HG03342 (cell line): ENCODE data around the gene FUOM.
"Not testable (repeated sequence)": the region's sequence is repeated elsewhere in the genome, so short reads cannot be mapped to it uniquely, and the experiment has no call there.

Experiments used
- ATAC-seq: cut with Tn5 transposase; IDR thresholded peaks from one replicate; pipeline ENCODE4 v1.9.1; 2021; ENCODE audit warnings: mild to moderate bottlenecking, moderate library complexity; ENCODE audit not compliant: unreplicated experiment

FUOM gene

DNA sequence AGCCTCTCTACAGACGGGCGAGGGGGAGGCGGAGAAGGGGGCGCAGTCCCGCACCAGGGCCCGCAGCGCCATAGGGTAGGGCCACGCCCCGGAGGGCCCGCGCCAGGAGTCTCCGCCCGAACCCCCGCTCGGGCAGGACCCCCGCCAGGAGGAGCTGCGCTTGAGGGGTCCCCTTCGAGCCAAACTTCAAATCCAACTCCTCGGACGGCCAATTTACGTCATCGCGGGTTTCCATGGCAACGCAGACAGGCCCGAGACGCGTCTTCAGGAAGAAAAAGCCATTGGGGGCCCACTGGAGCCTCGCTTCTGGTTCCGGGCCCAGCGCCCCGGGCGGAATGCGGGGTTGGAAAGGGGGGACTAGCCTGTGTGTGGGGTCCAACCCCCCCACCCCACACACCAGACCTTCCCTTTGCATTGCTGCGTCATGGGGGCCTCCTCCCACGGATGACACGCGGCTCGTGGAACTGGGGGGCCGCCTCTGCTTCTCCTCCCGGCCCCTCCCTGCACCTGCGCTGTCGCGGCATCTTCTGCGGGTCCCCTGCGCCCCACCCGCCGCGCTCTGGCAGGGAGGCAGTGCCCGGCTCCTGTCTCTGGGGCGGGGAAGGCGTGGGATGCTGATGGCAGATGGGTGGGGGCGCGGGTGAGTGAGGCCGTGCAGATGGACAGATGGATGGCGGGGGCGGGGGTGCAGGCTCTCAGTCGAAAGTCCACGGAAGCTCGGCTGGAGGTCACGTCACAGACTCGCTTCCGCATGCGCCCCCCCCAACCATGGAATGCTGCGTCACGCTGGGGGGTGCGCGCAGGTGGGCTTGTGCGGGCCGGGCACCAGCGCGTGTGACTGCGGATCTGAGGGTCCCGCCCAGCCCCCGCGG lies 22.3 kb downstream of the FUOM start:
- ATAC-seq: no peak

DNA sequence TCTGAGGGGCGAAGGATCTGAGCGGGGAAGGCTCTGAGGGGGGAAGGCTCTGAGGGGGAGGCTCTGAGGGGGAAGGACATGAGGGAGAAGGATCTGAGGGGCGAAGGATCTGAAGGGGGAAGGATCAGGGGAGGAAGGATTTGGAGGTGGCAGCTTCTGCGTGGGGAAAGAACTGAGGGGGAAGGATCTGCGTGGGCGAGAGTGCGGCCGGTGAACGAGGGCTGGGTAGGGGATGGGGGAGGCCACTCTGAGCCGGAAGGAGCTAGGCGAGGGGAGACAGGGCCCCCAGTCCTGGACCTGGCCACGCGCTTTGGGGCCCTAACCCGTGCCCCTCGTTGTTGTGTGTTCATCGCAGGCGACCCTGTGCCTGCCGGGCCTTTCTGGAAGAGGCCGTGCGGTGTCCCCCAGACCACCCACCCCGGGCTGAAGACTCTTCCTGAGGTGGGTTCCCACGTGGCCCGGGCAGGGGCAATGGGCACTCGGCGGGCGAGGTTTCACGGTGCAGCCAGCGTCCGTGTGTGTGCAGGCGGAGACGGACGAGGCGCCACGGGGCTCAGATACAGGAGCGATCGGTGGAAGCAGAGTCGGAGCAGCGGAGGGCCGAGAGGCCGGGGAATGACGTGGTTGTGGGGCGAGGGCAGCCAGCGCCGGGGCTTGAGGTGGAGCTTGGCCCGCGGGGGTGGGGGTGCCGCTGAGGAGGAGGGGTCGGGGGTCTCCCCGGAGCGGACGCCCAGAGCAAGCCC lies 23.1 kb downstream of the FUOM start:
- no peak for ATAC-seq

DNA sequence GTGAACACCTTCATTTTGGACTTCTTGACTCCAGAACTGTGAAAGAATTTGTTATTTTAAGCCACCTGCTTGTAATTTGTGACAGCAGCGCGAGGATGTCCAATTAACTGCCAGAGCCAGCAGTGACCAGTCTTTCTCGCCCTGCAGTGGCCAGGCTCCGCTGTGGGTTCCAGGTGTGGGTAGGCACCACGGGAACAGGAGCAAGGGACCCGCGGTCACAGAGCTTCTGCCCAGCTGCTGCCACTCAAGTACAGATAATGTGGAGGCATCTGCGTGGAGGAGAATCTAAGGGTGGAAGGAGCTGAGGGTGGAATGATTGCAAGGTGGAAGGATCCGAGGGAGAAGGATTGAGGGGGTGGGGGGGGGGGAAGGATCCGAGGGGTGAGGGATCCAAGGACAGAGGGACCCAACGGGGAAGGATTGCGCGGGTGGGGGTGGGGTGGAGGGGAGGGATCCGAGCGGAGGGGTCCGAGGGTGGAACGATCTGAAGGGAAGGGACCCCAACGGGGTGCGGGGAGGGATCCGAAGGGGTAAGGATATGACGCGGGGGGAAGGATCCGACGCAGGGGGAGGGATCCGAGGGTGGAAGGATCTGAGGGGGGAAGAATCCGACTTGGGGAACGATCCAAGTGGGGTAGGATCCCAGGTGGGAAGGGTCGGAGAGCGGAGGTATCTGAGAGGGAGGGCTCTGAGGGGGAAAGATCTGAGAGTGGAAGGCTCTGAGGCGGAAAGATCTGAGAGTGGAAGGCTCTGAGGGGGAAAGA lies 24.7 kb downstream of the FUOM start:
- ATAC-seq: no peak

DNA sequence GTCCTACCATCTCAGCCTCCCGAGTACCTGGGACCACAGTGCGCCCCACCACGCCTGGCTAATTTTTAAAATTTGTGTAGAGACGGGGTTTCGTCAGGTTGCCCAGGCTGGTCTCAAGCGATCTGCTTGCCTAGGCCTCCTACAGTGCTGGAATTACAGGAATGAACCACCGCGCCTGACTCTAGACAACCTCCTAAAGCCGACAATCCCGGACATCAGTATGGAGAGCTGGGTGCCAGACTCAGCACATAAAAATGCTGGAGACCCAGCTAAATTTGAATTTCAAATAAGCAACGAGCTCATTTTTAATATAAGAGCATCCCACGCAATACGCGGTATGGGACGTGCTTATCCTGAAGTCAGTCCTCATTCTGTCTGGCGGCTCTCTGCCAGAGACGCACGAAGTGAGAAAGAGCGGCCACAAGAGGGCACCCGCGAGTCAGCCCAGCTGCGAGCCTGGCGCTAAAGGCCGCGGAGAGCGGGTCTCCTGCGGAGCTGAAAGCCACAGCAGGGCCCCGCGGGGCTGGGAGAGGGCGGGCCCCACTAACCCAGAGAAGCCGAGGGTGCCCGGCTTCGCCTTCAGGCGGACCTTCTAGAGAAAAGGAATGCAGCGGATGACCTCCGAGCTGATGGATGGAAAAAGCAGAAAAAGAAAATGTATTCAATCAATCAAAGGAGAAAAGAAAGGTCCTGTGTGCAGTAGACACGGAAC lies 28.2 kb downstream of the FUOM start:
- ATAC-seq: peak; percentile 80

DNA sequence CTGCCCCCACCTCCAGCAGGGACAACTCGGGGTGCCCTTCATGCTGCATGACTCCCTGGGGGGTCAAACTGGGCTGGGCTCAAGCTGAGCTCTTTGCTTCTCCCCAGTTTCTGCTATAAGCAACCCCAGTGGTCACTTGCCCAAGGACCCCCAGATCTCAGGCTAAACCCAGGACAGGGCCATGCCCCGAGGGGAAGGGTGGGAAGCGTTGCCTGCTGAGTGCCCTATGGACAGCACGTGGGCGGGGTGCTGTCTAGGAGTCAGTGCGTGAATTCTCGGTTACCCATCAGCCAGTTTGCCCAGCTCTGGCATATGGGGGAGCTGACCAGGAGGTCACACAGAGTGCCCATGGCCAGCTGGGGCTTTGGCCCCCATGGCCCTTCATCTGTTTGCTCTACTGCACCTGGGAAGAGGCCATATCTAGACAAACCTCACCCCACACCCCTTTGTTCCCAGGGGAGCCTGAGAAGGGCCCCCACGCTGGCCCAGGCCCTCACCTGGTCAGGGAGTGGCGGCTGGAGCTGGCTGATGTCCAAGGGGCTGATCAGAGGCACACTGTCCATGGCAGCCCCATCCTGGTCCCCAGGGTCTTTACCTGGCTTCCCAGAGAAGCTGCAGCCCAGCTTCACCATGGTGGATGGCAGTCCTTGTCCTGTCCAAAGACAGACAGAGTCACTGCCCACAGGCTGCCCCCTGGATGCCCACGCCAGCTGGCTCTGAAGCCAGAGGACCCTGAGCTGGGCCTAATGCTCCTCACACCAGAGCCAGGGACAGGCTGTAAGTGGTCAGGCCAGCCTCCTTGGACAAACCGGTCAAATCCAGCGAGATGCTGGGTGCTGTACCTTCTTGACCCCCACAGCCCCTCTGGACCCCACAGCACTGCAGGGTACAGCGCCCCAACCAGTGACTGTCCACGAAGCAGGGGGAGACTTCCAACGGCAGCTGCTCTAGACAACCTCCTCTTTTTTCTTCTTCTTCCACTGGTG lies 29.2 kb downstream of the FUOM start:
- ATAC-seq: no peak

GRCh38 chr10:133327651-133328357 lies 30.0 kb downstream of the FUOM start:
- no peak for ATAC-seq

GRCh38 chr10:133326745-133327650 lies 30.8 kb downstream of the FUOM start:
- no peak for ATAC-seq

DNA sequence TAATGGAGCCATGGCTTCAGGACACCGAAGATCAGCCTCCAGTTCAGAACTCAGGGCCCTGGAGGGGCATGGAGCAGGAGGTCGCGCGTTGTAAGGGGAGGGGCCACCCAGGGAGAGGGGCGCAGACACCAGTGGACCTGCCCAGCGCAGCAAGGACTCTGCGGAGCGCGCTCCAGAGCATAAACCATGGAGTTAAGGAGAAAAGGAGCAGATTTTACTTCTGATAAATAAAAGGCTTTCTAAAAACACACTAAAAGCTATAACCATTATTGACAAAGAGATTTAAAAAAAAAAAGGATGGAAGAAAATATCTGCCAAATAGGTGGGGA lies 31.6 kb downstream of the FUOM start:
- no peak for ATAC-seq

- ATAC-seq: no peak
Measured at GRCh38 chr10:133325440-133326222, 32.2 kb downstream of the FUOM start.

GRCh38 chr10:133324857-133325260 lies 33.0 kb downstream of the FUOM start:
- no peak for ATAC-seq

- peak; percentile 63 for ATAC-seq
Measured at GRCh38 chr10:133324198-133324792, 33.5 kb downstream of the FUOM start.

DNA sequence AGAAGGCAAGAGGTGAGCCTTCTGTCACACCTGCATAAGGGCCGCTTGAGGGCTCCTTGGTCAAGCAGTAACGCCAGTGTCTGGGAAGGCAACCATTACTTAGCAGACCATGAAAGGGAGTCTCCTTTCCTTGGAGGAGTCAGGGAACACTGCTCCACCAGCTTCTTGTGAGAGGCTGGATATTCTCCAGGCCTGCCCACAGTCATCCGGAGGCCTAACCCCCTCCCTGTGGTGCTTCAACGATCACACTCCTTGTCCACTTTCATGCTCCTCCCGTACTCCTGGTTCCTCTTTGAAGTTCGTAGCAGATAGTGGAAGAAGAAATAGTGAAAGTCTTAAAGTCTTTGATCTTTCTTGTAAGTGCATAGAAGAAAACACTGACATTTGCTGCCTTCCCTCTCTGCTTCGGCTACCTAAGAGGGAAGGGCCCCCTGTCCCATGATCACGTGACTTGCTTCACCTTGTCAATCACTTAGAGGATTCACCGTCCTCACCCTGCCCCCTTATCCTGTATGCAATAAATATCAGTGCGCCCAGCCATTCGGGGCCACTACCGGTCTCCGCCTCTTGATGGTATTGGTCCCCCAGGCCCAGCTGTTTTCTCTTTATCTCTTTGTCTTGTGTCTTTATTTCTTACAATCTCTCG lies 35.6 kb downstream of the FUOM start:
- ATAC-seq: not testable (repeated sequence)

DNA sequence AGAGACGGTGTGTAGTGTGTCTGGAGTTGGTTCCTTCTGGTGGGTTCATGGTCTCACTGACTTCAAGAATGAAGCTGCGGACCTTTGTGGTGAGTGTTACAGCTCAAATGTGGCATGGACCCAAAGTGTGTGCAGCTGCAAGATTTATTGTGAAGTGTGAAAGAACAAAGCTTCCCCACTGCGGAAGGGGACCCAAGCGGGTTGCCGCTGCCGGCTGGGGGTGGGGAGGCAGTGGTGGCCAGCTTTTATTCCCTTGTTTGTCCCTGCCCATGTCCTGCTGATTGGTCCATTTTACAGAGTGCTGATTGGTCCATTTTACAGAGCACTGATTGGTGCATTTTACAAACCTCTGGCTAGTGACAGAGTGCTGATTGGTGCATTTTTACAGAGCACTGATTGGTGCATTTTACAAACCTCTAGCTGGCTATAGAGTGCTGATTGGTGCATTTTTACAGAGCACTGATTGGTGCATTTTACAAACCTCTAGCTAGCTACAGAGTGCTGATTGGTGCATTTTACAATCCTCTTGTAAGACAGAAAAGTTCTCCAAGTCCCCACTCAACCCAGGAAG lies 36.9 kb downstream of the FUOM start:
- not testable (repeated sequence) for ATAC-seq

- ATAC-seq: peak; percentile 85
Measured at GRCh38 chr10:133318494-133319127, 39.2 kb downstream of the FUOM start.

DNA sequence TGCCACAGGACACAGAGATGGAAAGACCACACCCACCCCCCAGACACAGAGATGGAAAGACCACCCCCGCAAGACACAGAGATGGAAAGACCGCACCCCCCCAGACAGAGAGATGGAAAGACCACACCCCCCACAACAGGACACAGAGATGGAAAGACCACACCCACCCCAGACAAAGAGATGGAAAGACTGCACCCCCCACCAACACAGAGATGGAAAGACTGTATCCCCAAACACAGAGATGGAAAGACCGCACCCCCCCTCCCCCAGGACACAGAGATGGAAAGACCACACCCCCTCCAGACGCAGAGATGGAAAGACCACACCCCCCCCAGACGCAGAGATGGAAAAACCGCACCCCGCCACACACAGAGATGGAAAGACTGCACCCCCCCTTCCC lies 41.1 kb downstream of the FUOM start:
- no peak for ATAC-seq

DNA sequence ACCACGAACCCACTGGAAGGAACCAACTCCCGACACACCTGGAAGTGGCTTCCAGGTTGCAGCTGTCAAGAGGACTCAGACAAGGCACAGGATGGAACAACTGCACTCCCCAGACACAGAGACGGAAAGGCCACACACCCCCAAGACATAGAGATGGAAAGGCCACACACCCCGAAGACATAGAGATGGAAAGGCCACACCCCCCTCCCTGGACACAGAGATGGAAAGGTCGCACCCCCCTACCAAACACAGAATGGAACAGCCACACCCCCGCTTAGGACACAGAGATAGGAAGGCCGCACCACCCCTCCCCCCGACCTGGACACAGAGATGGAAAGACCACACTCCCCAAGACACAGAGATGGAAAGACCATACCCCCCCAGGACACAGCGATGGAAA lies 41.6 kb downstream of the FUOM start:
- ATAC-seq: no peak
